CD1c-positive myeloid dendritic cell (primary cell): ENCODE results near the gene ACTL7A.
"Not testable (repeated sequence)": the region's sequence is repeated elsewhere in the genome, so short reads cannot be mapped to it uniquely, and the experiment has no call there.

Source experiments
- DNase-seq: peaks from one replicate; pipeline ENCODE4 v3.0.0-alpha.2; 2016; ENCODE audit errors: extremely low spot score

The ACTL7A gene, protein sequence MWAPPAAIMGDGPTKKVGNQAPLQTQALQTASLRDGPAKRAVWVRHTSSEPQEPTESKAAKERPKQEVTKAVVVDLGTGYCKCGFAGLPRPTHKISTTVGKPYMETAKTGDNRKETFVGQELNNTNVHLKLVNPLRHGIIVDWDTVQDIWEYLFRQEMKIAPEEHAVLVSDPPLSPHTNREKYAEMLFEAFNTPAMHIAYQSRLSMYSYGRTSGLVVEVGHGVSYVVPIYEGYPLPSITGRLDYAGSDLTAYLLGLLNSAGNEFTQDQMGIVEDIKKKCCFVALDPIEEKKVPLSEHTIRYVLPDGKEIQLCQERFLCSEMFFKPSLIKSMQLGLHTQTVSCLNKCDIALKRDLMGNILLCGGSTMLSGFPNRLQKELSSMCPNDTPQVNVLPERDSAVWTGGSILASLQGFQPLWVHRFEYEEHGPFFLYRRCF

GRCh38 chr9:108861997-108862396, at the start of gene ACTL7A:
Gene ACTL7A, plus strand, starts transcription at chr9:108862266. Its CDS starts 57 bp downstream, at chr9:108862323.
- DNase-seq, result no peak

DNA sequence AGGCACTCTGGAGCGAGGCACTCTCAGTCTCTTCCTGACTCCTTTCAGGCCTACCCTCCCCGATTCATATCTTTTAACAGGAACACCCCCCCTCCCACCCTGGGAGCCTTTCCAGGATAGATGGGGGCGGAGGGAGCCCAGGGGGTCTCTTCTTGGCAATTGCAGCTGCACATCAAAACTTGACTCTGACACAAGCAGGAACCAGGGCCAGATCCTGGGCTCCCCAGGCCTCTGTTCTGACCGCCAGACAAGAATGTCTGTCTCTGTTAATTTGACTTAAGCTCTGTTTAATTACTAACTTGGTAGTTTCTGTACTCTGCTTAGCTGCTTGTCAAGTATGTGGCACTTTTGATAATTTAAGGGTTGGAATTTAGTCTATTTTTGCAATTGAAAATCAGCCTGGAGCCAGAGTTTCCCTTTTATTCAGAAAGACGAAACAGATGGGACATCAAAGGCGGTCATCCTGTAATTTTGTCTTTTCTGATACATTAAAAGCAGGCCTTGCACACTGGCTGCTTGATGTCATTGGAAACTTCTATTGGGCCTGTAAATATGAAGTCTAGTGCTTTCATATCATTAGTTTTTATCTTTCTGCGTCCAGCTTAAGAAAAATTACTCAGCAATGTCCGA, 49.6 kb upstream of the ACTL7A start:
- DNase-seq, result no peak

GRCh38 chr9:108813951-108814601, 48.0 kb upstream of the ACTL7A start:
- DNase-seq, result peak; percentile 56

- DNase-seq, result no peak
These were observed 46.9 kb upstream of the ACTL7A start for GRCh38 chr9:108815156-108815555.

DNA sequence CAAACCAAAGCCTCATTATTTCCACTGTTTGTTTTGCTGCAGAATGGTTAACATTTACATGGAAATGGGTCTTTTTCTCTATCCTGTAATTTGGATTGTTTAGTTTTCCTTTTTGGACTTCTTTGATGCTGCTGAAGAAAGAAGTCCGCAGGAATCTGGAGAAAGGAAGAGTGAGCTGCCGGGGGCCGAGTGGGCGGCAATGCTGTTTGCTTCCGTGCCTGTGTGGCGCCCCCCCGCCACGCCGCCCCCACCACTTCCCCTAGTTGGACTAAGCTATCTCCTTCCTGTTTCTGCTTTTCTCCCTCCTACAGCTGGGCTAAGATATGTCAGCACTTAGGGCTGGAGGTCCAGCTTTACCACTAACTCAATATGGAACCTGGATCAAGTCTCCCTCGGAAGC, 46.0 kb upstream of the ACTL7A start:
- DNase-seq, result peak; percentile 84

- DNase-seq, result no peak
These were observed 38.2 kb upstream of the ACTL7A start for GRCh38 chr9:108823829-108824228.

- no peak for DNase-seq
These were observed 31.8 kb upstream of the ACTL7A start for GRCh38 chr9:108830272-108830671.

DNA sequence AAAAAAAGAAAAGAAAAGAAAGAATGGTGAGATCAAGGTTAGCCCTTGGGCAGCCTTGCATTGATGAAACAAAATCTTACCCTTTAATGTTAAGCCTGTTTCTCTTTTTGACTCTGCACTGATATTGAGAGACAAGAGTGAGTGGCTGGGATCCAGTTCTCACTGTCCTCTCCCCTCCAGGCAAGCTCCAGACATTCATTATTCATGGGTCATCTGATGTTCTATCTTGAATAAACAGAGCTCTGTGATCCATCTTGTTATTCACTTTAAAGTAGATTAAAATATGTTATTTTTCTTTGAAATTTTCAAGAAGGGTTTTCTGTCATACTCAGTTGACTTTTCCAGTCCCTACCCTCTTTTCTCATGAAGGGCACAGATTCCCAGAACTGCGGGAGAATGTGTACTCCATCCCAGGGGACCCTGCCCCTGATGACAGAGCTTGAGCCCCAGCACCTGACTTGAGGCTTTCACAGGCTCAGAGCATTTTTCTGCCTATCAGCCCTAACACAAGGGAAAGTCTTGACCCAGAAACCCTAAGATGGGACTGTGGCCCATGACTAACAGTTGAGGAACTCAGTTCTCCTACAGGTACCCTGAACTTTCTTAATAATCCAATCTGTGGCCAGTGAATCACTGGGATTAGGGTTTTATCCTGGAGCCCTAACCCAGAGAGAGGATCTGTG, 30.4 kb upstream of the ACTL7A start:
- no peak for DNase-seq

DNA sequence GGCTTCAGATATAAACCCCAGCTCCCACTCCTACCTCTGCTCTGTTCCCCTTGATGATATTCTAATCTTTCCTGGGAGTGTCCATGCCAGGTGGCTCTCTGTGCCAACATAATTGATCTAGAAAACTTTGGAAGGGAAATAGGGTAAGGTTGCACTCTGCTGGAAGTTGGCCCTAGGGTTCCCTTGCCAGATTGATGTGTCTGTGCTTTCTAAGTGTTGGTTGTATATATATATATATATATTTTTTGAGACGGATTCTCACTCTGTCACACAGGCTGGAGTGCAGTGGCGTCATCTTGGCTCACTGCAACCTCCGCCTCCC, 29.9 kb upstream of the ACTL7A start:
- DNase-seq, result no peak

DNA sequence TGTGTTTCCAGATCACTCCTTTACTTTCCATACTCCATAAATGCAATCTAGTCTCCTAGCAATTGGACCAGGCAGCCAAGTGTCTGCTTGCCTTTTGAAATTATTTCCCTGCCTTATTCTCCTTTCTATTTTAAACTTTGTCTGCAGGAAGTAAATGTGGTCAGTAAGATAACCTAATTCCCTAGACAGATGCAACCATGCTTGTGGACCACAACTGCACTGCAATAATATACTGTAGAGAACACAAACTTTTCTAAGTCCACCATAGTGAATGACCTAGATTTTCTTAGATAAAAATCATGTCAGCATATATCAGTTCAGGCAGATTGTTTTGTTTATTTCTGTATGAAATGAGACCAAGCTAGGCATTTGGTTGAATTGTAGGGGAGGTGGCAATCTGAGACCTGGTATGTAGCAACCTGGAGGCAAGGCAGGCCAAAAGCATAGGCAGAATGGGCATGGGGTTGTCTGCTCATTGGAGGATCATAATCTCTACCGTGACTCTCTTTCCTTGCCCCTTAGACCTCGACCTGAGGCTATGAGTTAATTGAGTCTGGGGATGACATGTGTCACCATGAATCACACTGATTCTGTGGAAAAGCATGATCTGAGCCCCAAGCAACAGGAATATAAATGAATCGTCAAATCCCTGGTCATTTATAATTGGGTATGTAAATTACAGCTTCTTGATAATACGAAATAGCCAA, 27.0 kb upstream of the ACTL7A start:
- DNase-seq, result no peak

- DNase-seq, result peak; percentile 47
These were observed 26.2 kb upstream of the ACTL7A start for GRCh38 chr9:108835831-108836230.

DNA sequence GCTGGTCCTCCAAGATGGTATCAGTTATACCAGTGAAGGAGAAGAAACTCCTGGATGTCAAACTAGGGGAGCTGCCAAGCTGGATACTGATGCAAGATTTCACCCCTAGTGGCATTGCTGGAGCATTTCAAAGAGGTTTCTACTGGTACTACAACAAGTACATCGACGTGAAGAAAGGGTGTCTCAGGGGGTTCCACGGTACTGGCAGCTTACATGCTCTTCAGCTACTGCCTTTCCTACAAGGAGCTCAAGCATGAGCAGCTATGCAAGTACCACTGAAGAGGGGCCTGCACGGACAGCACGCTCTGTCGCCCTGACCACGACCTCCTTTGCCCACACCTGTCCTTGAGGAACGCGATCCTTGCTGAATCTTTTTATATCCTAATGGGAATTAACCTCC, 25.7 kb upstream of the ACTL7A start:
- DNase-seq, result no peak

GRCh38 chr9:108836781-108837180, 25.3 kb upstream of the ACTL7A start:
- DNase-seq, result no peak

DNA sequence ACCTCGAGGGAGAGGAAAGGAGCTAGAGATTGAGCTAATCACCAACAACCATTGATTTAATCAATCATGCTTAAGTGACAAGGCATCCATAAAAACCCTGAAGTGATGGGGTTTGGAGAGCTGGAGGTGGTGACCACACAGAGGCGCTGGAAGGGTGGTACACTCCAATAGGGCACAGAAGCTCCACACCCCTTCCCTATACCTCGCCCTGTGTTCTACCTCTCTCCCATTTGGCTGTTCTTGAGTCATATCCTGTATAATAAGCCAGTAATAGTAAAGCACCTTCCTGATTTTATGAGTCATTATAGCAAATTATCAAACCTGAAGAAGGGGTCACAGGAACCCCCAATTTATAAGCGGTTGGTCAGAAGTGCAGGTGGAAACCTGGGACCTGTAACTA, 24.5 kb upstream of the ACTL7A start:
- no peak for DNase-seq

DNA sequence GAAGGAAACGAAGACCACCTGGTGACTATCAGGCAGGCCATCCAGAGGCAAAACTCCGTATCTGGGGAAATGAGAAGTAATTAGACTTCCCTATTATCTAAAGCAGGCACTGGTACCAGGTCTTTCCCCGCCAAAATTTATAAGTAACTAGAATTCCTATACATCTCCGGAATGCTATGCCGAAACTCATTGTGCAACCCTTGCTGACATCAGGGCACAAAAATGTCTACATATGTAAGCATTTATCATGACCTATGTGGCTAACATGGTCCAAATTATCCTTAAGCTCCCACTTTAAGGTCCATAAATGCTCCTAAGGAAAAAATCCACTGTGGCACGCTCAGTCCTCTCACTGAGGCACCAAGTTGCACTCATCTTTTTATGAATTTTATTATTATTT, 24.0 kb upstream of the ACTL7A start:
- no peak for DNase-seq

DNA sequence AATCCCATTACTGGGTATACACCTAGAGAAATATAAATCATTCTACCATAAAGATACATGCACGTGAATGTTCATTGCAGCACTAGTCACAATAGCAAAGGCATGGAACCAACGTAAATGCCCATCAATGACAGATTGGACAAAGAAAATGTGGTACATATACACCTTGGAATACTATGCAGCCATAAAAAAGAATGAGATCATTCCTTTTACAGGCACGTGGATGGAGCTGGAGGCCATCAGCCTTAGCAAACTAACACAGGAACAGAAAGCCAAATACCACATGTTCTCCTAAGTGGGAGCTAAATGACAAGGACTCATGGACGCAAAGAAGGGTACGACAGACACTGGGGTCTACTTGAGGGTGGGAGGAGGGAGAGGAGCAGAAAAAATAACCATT, 22.5 kb upstream of the ACTL7A start:
- DNase-seq, result not testable (repeated sequence)

GRCh38 chr9:108842610-108843295, 19.3 kb upstream of the ACTL7A start:
- peak; percentile 26 for DNase-seq

GRCh38 chr9:108844391-108844790, 17.7 kb upstream of the ACTL7A start:
- no peak for DNase-seq

- no peak for DNase-seq
These were observed 17.2 kb upstream of the ACTL7A start for GRCh38 chr9:108844856-108845255.

- DNase-seq, result no peak
These were observed 16.6 kb upstream of the ACTL7A start for GRCh38 chr9:108845507-108845906.

- DNase-seq, result peak; percentile 31
These were observed 16.1 kb upstream of the ACTL7A start for GRCh38 chr9:108845947-108846346.
